Cerebellar cortex (tissue), 1 donor: Measurements from ENCODE around the gene MLC1.
A peak's percentile ranks its signal among the peaks of the same experiment; 100 is the strongest.

Experiments
- DNase-seq: peaks from one replicate; pipeline ENCODE4 v3.0.0-alpha.2; 2015; ENCODE audit warnings: low spot score

MLC1 gene

DNA sequence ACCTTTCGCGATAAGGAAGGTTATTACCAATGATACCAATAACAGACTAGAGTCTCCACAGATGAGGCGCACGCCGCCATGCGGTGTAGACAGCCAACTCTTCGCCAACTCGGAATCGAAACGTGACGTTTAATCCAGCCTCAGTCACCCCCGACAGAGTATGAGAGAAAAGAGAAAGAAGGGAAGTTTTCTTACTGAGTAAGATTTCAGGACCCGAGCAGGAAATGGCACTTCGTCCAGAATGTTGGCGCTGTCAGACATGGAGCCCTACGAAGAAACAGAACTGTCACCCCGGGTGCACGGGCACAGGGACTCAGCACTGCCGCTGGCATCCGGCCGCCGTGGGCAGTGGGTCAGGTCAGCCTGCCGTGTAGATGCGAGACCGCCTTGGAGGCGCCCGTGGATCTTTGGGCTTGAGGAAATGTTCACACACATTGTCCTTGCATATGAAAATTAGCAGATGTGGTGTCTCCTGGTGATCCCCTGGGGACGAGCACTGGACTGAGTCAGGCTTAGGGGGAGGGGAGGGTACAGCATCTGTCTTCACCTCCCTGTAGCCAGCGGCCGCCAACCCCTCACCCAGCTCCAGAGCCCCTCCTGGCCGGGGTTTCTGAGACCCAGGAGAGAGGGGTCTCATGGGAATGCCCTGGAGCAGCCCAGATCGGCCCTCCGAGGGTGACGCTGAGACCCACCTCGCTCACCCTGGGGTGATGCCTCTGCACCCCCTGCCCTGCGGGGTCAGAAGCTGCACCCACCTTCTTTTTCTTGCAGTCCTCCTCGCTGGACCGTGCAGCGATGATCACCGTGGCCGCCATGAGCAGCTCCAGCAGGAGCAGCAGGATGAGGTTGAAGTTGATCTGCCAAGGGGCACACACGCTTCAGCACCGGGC, 8.3 kb downstream of the MLC1 start:
- DNase-seq = no peak

DNA sequence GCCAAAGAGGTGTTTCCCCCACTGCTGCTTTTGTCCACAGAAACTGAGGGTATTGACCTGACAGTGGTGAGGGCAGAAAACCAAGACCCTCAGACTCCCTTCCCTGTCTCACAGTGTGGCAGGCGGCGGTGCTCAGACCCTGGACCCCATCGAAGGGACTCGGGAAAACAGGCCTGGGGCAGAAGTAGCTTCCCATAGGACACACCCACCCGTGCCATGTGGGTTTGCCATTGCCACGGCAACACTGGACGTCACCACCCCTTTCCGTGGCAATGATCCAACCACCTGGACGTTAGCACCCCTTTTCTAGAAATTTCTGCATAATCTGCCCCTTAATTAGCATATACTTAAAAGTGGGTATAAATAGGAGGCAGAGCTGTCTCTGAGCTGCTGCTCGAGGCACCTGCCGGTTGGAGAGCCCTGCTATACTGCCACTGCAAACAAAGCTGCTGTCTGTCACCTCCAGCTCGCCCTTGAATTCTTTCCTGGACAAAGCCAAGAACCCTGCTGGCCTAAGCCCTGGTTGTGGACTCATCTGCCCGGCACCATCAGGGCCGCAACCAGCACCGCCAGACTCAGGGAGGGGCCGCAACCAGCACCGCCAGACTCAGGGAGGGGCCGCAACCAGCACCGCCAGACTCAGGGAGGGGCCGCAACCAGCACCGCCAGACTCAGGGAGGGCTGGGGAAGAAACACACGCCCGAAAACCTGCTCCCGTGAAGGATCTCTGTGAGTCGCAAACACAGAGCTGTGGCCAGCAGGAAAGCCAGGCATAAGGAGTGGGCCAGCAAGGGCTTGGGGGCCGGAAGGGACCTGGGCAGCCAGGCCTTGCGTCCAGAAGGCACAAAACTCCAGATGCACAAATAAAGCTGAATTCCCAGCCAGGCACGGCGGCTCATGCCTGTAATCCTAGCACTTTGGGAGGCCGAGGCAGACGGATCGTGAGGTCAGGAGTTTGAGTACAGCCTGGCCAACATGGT, 10.4 kb downstream of the MLC1 start:
- DNase-seq = peak; percentile 35

- no peak for DNase-seq
Measured at GRCh38 chr22:50074056-50074455, 11.2 kb downstream of the MLC1 start.

GRCh38 chr22:50072714-50073538, 12.3 kb downstream of the MLC1 start:
- no peak for DNase-seq

DNA sequence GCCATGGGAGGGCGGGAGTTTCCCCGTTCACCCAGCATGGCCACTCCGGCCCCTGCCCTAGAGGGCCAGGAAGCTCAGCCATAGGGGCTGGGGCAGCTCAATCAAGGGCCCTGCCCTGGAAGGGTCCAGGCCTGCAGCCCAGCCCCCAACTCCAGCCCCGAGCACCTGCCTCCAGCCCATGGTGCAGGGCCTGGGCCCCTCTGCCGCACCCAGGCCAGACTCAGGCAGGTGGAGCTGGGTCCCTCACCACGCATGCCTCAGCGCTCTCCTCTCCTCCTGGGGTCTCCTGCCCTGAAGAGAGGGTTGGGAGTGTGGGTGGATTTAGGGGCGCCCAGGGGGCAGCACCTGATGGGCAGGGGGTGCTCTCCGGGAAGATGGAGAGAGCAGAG, 13.1 kb downstream of the MLC1 start:
- no peak for DNase-seq

DNA sequence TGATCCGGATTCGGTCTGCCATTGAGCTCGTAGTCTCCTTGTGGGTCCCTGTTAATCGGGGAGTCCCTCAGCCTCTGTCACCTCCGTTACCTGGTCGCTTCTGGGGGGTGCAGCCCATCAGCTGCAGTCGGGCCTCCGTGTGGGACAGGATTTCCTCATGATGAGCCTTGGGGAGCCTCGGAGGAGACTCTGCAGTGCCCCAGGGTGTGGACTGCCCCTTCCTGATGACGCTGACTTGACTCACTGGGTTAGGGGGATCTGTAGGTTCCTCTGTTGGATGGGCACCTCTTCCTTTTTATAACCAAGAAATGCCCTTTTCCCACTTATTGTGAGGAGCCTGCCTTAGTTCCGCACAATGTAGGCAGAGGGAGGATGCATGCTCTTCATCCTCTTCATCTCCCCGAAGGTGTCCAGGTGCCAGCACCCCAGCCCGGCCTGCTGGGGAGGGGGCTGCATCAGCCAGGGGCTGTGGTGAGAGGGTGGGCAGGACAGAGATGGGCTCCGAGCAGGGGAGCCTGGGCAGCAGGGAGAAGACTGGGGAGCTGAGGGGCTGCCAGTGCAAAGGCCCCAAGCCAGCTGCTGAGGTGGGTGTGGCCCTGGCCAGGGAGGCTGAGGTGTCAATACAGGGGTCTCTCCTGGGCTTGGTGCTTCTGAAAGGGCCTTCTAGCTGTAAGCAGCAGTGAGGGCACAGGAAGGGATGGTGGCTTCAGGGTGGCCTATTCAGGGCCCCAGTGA, 13.6 kb downstream of the MLC1 start:
- DNase-seq = no peak

DNA sequence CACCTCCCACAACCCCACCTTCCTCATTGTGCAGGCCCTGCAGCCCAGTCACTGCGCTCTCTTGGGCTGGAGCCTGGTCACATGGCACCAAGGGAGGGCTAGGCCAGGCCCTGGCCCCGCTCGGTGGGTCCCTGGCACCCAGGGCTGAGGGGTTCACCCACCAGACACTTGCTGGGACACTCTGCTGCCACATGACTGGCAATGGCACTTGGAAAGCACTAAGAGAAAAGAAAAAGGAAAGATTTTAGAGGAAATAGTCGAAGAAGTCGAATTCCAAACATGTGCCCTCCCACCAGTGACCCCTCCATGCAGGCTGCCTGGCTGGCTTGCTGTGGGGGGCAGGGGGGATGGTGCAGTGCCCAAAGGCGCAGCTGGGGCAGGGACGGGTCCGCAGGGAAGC, 14.9 kb downstream of the MLC1 start:
- no peak for DNase-seq

- no peak for DNase-seq
Measured at GRCh38 chr22:50068096-50068495, 17.1 kb downstream of the MLC1 start.

DNA sequence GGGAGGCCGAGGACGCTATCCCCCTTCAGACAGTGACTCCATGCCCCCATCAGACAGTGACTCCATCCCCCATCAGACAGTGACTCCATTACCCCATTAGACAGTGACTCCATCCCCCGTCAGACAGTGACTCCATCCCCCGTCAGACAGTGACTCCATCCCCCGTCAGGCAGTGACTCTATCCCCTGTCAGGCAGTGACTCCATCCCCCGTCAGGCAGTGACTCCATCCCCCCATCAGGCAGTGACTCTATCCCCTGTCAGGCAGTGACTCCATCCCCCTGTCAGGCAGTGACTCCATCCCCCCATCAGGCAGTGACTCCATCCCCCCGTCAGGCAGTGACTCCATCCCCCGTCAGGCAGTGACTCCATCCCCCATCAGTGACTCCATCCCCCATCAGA, 18.0 kb downstream of the MLC1 start:
- DNase-seq = no peak

GRCh38 chr22:50064453-50064852, 20.8 kb downstream of the MLC1 start:
- no peak for DNase-seq

GRCh38 chr22:50063589-50064393, 21.4 kb downstream of the MLC1 start:
- no peak for DNase-seq

- DNase-seq = no peak
Measured at GRCh38 chr22:50062509-50063135, 22.6 kb downstream of the MLC1 start.

GRCh38 chr22:50061824-50062355, 23.3 kb downstream of the MLC1 start:
- no peak for DNase-seq

GRCh38 chr22:50061141-50061823, 23.9 kb downstream of the MLC1 start:
- no peak for DNase-seq

- no peak for DNase-seq
Measured at GRCh38 chr22:50060441-50061140, 24.6 kb downstream of the MLC1 start.

DNA sequence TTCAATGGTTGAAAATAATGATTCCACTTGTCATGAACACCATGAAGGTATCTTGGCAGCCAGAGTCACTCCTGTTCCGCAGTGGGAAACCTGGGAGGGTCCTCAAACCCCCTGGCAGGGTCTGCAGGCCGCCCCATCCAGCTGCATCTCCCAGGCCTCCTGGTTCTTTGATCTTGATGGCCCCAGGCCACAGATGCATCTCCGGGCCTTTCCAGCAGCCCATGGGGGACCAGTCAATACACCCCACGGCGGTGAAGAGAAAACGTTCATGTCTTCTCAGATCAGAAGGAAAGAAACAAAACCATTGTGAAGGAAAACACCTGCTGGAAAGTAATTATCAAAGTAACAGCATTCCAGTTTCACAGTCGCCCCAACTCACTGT, 25.4 kb downstream of the MLC1 start:
- no peak for DNase-seq

DNA sequence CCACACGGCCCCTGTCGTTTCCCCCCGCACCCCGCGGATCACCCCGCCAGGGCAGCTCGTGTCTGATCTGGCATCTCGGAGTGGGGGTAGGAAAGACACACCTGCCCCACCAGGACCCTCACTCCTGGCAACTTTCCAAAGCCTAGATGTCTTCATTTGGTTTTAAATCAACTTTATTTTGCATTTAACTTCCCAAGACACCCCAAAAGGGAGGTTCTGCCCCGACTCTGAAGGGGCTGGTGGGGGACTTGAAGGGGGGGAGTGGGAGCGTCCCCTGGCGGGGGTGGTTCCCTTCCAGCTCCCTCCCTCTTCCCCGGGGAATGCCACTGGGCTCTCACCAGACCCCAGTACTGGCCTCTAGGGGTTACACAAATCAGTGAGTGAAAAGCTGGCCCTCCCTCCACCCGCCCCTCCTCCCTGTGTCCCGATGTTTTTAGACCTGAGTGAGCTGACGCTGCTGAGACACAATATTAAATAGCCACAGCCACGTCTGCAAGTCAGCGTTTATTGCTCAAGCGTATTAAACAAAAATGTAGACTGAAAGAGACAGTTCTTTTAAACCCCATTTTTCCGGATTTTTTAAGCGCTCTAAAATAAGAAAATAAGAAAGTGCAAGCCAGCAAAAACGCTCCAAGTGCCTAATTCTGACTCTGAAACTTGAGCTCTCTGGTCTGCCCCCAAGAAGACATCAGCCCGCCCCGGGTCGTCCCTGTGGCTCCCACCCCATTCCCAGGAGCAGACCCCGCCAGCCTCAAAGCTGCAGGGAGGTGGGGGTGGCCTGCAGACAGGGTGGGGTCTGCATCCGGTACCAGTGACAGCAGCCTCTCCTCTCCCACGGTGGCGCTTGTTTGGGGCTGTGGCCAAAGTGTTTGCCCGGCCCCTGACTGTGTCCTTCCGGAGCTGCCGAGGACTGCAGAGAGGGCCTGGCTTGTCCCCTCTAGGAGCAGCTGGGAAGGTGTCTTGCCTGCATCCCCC, 26.0 kb downstream of the MLC1 start:
- DNase-seq = peak; percentile 10
